A549 (cell line): ENCODE data around the gene CEACAM5. TPM values are rescaled to one million over a fixed set of nuclear protein-coding genes. Genes with fewer than 3 reads are reported as not detected.
A peak's percentile ranks its signal among the peaks of the same experiment; 100 is the strongest.

ENCODE experiments used
- ATAC-seq, 2 experiments: fragments of 200-7000 bp in 1 of 2; fragments of >200 bp in 1 of 2; cut with Nextera tagmentation in 1 of 2; cut with Tn5 transposase in 1 of 2; 3 replicates each; pipeline versions ENCODE4 v1.8.0 to v1.9.1; 2018 to 2020; ENCODE audit warnings: mild to moderate bottlenecking in 1 of 2, moderate library complexity in 1 of 2
- CTCF ChIA-PET: fragments of 300-600 bp; sonication (Branson Sonifier 250); formaldehyde crosslinking; extraction: SDS; loops from one replicate; lab custom pipeline; 2021; ENCODE audit warnings: antibody characterized with exemption, inconsistent platforms; lab: Yijun Ruan, JAX
- POLR2A ChIA-PET: fragments of 350-600 bp; formaldehyde crosslinking; extraction: SDS; loops from one replicate; lab custom pipeline; 2021; ENCODE audit warnings: antibody characterized with exemption, inconsistent platforms; lab: Yijun Ruan, JAX
- DNase-seq, 2 experiments: peaks; one replicate each; pipeline versions ENCODE4 v3.0.0 to v3.0.0-alpha.2; 2011 to 2016; ENCODE audit warnings: low read depth in 1 of 2, low spot score in 1 of 2
- FAIRE-seq: peaks from 2 replicates; lab custom pipeline; 2011; peaks lifted over from hg19 to GRCh38; lab: Jason Lieb, UNC
- H3K27ac ChIP-seq, 2 experiments: fragments of >200 bp; sonication (Bioruptor Twin); formaldehyde crosslinking; 3 replicates each; pipeline ENCODE4 v1.5.1; 2016 to 2017
- H3K4me1 ChIP-seq: fragments of >200 bp; sonication (Bioruptor Twin); formaldehyde crosslinking; 3 replicates; pipeline ENCODE4 v1.6.1; 2016
- H3K4me2 ChIP-seq: fragments of >200 bp; sonication (Bioruptor Twin); formaldehyde crosslinking; 3 replicates; pipeline ENCODE4 v1.6.1; 2016
- H3K4me3 ChIP-seq: fragments of >200 bp; sonication (Bioruptor Twin); formaldehyde crosslinking; 3 replicates; pipeline ENCODE4 v1.5.1; 2016
- H3K9me3 ChIP-seq: fragments of >200 bp; sonication (Bioruptor Twin); formaldehyde crosslinking; 3 replicates; pipeline ENCODE4 v1.6.1; 2016
- E2F6 ChIP-seq: IDR thresholded peaks from 2 replicates; pipeline ENCODE4 v1.6.1; 2012; ENCODE audit warnings: low read depth, borderline replicate concordance
- EP300 ChIP-seq, 2 experiments: fragments of >200 bp; sonication (Bioruptor Twin); formaldehyde crosslinking; IDR thresholded peaks; 2 replicates in 1 of 2; 3 replicates in 1 of 2; pipeline ENCODE4 v1.6.1; 2016 to 2017
- FOXS1 ChIP-seq: fragments of 250-450 bp; sonication (Bioruptor Pico); IDR thresholded peaks from 2 replicates; pipeline ENCODE4 v1.5.0; 2020; ENCODE audit warnings: mild to moderate bottlenecking, moderate library complexity
- GATA3 ChIP-seq: IDR thresholded peaks from 2 replicates; pipeline ENCODE4 v1.6.1; 2012; ENCODE audit warnings: borderline replicate concordance
- HDAC2 ChIP-seq: fragments of 200-600 bp; sonication (generic); IDR thresholded peaks from 2 replicates; pipeline ENCODE4 v1.6.1; 2016
- HES2 ChIP-seq: fragments of >200 bp; sonication (Bioruptor Twin); formaldehyde crosslinking; IDR thresholded peaks from 2 replicates; pipeline ENCODE4 v1.6.1; 2016
- HMGXB4 ChIP-seq: fragments of 250-450 bp; sonication (Bioruptor Pico); IDR thresholded peaks from 2 replicates; pipeline ENCODE4 v1.5.0; 2021; ENCODE audit warnings: mild to moderate bottlenecking, moderate library complexity, borderline replicate concordance
- JUN ChIP-seq, 2 experiments: fragments of >200 bp; sonication (Bioruptor Twin); formaldehyde crosslinking; IDR thresholded peaks; 2 replicates in 1 of 2; 3 replicates in 1 of 2; pipeline ENCODE4 v1.6.1; 2016 to 2017
- JUNB ChIP-seq: fragments of >200 bp; sonication (Bioruptor Twin); formaldehyde crosslinking; IDR thresholded peaks from 2 replicates; pipeline ENCODE4 v1.6.1; 2016
- KDM1A ChIP-seq: fragments of 200-600 bp; sonication (generic); IDR thresholded peaks from 2 replicates; pipeline ENCODE4 v1.6.1; 2016; ENCODE audit warnings: low read depth, mild to moderate bottlenecking
- KDM5A ChIP-seq: fragments of 200-600 bp; sonication (generic); IDR thresholded peaks from 2 replicates; pipeline ENCODE4 v1.6.1; 2016; ENCODE audit warnings: antibody characterized with exemption, mild to moderate bottlenecking
- MAX ChIP-seq: IDR thresholded peaks from 2 replicates; pipeline ENCODE4 v1.6.1; 2012
- MAZ ChIP-seq: fragments of 150-350 bp; IDR thresholded peaks from 2 replicates; pipeline ENCODE4 v1.6.1; 2014; ENCODE audit warnings: antibody characterized with exemption, low read depth, low read length, borderline replicate concordance
- NPAS2 ChIP-seq: fragments of 250-450 bp; sonication (Bioruptor Pico); IDR thresholded peaks from 2 replicates; pipeline ENCODE4 v1.8.0; 2022; ENCODE audit warnings: mild to moderate bottlenecking, moderate library complexity, borderline replicate concordance
- NR3C1 ChIP-seq: fragments of >200 bp; sonication (Bioruptor Twin); formaldehyde crosslinking; IDR thresholded peaks from 3 replicates; pipeline ENCODE4 v1.6.1; 2017
- POLR2A ChIP-seq: IDR thresholded peaks from 2 replicates; pipeline ENCODE4 v1.6.1; 2012; ENCODE audit warnings: mild to moderate bottlenecking, low read length
- RAD21 ChIP-seq, 2 experiments: fragments of >200 bp in 1 of 2; sonication (Bioruptor Twin) in 1 of 2; formaldehyde crosslinking in 1 of 2; IDR thresholded peaks in 1 of 2; conservative IDR thresholded peaks in 1 of 2; 2 replicates in 1 of 2; 3 replicates in 1 of 2; pipeline ENCODE4 v1.6.1; 2012 to 2018; ENCODE audit warnings: inconsistent platforms in 1 of 2
- RARB ChIP-seq: fragments of 250-450 bp; sonication (Bioruptor Pico); IDR thresholded peaks from 2 replicates; pipeline ENCODE4 v1.8.0; 2021; ENCODE audit warnings: mild to moderate bottlenecking, moderate library complexity
- RCOR1 ChIP-seq: fragments of 150-350 bp; IDR thresholded peaks from 2 replicates; pipeline ENCODE4 v1.6.1; 2014; ENCODE audit warnings: antibody characterized with exemption, low read length, low read depth
- SREBF2 ChIP-seq: fragments of 450-650 bp; IDR thresholded peaks from 2 replicates; pipeline ENCODE4 v1.6.1; 2014; ENCODE audit warnings: mild to moderate bottlenecking, moderate library complexity
- TFCP2L1 ChIP-seq: fragments of 250-450 bp; sonication (Bioruptor Pico); IDR thresholded peaks from 2 replicates; pipeline ENCODE4 v1.5.0; 2021; ENCODE audit warnings: mild to moderate bottlenecking
- USF2 ChIP-seq: fragments of 450-650 bp; IDR thresholded peaks from 2 replicates; pipeline ENCODE4 v1.6.1; 2014; ENCODE audit warnings: antibody characterized with exemption
- ZSCAN20 ChIP-seq: fragments of 250-450 bp; sonication (Bioruptor Pico); IDR thresholded peaks from 2 replicates; pipeline ENCODE4 v1.8.0; 2022; ENCODE audit warnings: mild to moderate bottlenecking, moderate library complexity
- WGBS: methylation state at CpG from one replicate; pipeline ENCODE4 v1.1.6; 2017; ENCODE audit errors: missing lambda C conversion rate; 5-methylcytosine and 5-hydroxymethylcytosine counted together
- polyA plus RNA-seq, 4 experiments: library from polyadenylated mRNA; depleted of rRNA in 3 of 4; stranded (reverse); fragments of >200 nt; fragmentation: RNase III in 1 of 4; extraction: RNeasy Plus Mini Kit Qiagen cat#74134 plus additional on column Dnase treatment in 1 of 4; gene quantifications; 2 replicates in 3 of 4; 3 replicates in 1 of 4; pipeline ENCODE4 v1.2.3, GENCODE V29; 2011 to 2017
- TF ChIP-seq, protein P1 (sequence below): fragments of 250-450 bp; sonication (Bioruptor Pico); IDR thresholded peaks from 2 replicates; pipeline ENCODE4 v1.5.0; 2020; ENCODE audit warnings: low read depth, mild to moderate bottlenecking, moderate library complexity
- TF ChIP-seq, protein P2 (sequence below): fragments of 150-350 bp; IDR thresholded peaks from 2 replicates; pipeline ENCODE4 v1.6.1; 2014; ENCODE audit warnings: low read depth, mild to moderate bottlenecking, low read length

The CEACAM5 gene
- polyA plus RNA-seq, 2 of the 4 experiments (the other 2 are of a cell fraction): 1.3 TPM; not detected in 1

GRCh38 chr19:41699231-41699967 lies 9.0 kb upstream of the CEACAM5 start (continued):
- TF ChIP-seq KDM1A (no peak), EP300 (IDR thresholded peaks at IDR 0.05) (peak; percentile 16 to 64; a peak in 2 of 5 replicates), JUNB (no peak), RAD21 (conservative IDR thresholded peaks at IDR 0.05 in 1 of 2, IDR thresholded peaks at IDR 0.05 in 1 of 2) (no peak), GATA3 (no peak), FOXS1 (CRISPR knock-in tag) (no peak), E2F6 (peak; percentile 28; the same call in 1 of the 2 replicates), MAX (peak; percentile 12; the same call in 1 of the 2 replicates), RCOR1 (no peak)
- TF ChIP-seq, protein P1, sequence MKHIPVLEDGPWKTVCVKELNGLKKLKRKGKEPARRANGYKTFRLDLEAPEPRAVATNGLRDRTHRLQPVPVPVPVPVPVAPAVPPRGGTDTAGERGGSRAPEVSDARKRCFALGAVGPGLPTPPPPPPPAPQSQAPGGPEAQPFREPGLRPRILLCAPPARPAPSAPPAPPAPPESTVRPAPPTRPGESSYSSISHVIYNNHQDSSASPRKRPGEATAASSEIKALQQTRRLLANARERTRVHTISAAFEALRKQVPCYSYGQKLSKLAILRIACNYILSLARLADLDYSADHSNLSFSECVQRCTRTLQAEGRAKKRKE (CRISPR knock-in tag): peak; percentile 22; the same call in 1 of the 2 replicates

DNA sequence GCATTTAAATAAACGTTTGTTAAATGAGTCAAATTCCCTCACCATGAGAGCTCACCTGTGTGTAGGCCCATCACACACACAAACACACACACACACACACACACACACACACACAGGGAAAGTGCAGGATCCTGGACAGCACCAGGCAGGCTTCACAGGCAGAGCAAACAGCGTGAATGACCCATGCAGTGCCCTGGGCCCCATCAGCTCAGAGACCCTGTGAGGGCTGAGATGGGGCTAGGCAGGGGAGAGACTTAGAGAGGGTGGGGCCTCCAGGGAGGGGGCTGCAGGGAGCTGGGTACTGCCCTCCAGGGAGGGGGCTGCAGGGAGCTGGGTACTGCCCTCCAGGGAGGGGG lies 8.5 kb upstream of the CEACAM5 start:
- 27% methylated on average over 2 of the region's 2 CpGs for WGBS
- ChIA-PET CTCF (interaction anchor here (0.8 to 15.7 kb wide), 10 partner anchors 7 to 251 kb away, joined by 3 to 358 read pairs (median 14); partner anchors contain the start of genes CEACAM6 and CEACAM7), POLR2A (no interaction called here)
- Histone ChIP-seq H3K4me1 (peaks cover 63% of the 10 kb centered on the region), H3K4me3 (no peak overlapping the region), H3K9me3 (no peaks in the 10 kb centered on the region), H3K4me2 (peak overlapping the region; percentile 17; the same call in 2 of the 3 replicates), H3K27ac (peak overlapping the region; percentile 71 to 86)
- FAIRE-seq (no peak), ATAC-seq (no peak), DNase-seq (no peak)
- TF ChIP-seq HMGXB4 (CRISPR knock-in tag) (no peak), KDM5A (no peak), RCOR1 (no peak), ZSCAN20 (CRISPR knock-in tag) (no peak), JUN (IDR thresholded peaks at IDR 0.05) (no peak), JUNB (no peak), NR3C1 (no peak), HES2 (no peak), SREBF2 (no peak), USF2 (no peak), RARB (CRISPR knock-in tag) (no peak), KDM1A (no peak), HDAC2 (no peak), POLR2A (no peak), NPAS2 (CRISPR knock-in tag) (no peak), MAZ (no peak), TFCP2L1 (CRISPR knock-in tag) (no peak)
- TF ChIP-seq, protein P2, sequence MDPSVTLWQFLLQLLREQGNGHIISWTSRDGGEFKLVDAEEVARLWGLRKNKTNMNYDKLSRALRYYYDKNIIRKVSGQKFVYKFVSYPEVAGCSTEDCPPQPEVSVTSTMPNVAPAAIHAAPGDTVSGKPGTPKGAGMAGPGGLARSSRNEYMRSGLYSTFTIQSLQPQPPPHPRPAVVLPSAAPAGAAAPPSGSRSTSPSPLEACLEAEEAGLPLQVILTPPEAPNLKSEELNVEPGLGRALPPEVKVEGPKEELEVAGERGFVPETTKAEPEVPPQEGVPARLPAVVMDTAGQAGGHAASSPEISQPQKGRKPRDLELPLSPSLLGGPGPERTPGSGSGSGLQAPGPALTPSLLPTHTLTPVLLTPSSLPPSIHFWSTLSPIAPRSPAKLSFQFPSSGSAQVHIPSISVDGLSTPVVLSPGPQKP: no peak
- TF ChIP-seq, protein P1 (CRISPR knock-in tag): no peak
